GM18519 (cell line): ENCODE measurements around the gene TNXB.

Experiments
- ATAC-seq: cut with Tn5 transposase; IDR thresholded peaks from one replicate; pipeline ENCODE4 v1.9.1; 2021; ENCODE audit warnings: mild to moderate bottlenecking, moderate library complexity; ENCODE audit not compliant: unreplicated experiment, low FRiP score

Gene TNXB, protein sequence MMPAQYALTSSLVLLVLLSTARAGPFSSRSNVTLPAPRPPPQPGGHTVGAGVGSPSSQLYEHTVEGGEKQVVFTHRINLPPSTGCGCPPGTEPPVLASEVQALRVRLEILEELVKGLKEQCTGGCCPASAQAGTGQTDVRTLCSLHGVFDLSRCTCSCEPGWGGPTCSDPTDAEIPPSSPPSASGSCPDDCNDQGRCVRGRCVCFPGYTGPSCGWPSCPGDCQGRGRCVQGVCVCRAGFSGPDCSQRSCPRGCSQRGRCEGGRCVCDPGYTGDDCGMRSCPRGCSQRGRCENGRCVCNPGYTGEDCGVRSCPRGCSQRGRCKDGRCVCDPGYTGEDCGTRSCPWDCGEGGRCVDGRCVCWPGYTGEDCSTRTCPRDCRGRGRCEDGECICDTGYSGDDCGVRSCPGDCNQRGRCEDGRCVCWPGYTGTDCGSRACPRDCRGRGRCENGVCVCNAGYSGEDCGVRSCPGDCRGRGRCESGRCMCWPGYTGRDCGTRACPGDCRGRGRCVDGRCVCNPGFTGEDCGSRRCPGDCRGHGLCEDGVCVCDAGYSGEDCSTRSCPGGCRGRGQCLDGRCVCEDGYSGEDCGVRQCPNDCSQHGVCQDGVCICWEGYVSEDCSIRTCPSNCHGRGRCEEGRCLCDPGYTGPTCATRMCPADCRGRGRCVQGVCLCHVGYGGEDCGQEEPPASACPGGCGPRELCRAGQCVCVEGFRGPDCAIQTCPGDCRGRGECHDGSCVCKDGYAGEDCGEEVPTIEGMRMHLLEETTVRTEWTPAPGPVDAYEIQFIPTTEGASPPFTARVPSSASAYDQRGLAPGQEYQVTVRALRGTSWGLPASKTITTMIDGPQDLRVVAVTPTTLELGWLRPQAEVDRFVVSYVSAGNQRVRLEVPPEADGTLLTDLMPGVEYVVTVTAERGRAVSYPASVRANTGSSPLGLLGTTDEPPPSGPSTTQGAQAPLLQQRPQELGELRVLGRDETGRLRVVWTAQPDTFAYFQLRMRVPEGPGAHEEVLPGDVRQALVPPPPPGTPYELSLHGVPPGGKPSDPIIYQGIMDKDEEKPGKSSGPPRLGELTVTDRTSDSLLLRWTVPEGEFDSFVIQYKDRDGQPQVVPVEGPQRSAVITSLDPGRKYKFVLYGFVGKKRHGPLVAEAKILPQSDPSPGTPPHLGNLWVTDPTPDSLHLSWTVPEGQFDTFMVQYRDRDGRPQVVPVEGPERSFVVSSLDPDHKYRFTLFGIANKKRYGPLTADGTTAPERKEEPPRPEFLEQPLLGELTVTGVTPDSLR (N-terminal part only)

DNA sequence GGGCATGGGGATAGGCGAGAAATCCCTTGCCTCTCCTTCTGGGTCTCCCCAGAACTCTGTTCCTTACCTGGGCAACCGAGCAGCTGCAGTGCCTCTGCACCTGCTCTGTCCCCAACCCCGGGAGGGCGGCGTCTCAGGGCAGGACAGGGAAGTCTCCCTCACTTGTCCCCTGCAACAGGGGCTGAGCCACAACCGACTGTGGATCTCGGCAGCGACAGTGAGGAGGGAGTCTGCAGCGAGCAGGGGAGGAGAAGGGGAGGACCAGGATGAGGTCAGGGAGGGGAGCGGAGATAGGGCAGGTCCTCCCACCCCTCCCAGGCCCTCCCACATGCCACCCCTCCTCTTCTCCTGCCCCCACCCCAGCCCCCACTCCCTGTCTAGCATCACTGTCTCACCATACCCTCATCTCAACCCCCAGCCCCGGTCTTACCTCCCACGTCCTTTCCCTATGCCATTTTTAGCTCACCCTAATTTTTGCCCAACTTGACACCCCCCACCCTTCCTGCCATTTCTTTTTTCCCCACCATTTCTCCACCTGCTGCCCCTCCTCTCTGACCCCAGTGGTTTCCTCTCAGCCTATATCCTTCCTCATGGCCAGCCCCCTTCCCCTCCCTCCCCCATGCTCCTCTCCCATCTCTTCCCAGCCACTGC lies at the start of gene TNXB:
TNXB (minus strand) TSS at position 225 of the 651 bp plus-strand sequence. CDS start 11,140 bp downstream, outside the sequence.
- no peak for ATAC-seq

DNA sequence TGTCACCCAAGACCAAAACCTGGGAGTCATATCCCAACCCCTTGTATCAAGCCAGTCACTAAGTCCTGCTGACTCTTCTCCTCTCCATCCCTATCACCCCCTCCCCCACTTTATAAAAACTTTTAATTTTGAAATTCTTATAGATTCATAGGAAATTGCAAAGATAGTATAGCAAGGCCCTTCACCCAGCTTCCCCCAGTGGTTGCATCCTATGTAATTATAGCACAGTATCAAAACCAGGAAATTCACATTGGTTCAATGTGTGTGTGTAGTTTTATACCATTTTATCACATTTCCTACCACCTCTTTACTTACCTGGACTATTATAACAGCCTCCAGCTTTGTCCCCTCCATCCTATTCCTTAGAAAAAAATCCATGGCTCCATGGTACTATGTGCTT lies 48.9 kb upstream of the TNXB start:
- no peak for ATAC-seq

DNA sequence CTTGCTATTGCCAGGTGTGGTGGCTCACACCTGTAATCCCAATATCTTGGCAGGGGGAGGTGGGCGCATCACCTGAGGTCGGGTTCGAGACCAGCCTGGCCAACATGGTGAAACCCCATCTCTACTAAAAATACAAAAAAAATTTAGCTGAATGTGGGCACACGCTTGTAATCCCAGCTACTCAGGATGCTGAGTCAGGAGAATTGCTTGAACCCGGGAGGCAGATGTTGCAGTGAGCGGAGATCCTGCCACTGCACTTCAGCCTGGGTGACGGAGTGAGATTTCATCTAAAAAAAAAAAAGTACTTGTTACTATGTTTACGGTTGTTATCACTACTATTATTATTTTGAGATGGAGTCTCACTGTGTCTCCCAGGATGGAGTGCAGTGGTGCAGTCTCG lies 47.8 kb upstream of the TNXB start:
- ATAC-seq, result no peak

DNA sequence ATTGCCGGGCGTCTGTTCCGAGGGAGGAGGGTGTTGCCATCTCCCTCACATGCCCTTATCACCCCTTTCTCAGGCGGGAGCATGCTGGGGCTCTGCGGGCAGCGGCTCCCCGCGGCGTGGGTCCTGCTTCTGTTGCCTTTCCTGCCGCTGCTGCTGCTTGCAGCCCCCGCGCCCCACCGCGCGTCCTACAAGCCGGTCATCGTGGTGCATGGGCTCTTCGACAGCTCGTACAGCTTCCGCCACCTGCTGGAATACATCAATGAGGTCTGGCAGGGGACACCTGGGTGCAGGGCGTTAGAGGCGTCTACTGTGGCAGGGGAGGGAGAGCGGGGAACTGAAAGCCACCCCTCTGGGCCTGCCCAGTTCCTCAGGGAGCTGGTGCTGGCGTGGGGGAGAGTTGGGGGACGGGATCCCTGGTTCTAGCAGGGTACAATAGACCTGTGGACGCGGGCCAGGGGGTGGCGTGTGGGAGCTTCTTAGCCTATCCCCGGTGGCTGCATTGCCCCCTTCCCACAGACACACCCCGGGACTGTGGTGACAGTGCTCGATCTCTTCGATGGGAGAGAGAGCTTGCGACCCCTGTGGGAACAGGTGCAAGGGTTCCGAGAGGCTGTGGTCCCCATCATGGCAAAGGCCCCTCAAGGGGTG lies 45.5 kb upstream of the TNXB start:
- no peak for ATAC-seq

DNA sequence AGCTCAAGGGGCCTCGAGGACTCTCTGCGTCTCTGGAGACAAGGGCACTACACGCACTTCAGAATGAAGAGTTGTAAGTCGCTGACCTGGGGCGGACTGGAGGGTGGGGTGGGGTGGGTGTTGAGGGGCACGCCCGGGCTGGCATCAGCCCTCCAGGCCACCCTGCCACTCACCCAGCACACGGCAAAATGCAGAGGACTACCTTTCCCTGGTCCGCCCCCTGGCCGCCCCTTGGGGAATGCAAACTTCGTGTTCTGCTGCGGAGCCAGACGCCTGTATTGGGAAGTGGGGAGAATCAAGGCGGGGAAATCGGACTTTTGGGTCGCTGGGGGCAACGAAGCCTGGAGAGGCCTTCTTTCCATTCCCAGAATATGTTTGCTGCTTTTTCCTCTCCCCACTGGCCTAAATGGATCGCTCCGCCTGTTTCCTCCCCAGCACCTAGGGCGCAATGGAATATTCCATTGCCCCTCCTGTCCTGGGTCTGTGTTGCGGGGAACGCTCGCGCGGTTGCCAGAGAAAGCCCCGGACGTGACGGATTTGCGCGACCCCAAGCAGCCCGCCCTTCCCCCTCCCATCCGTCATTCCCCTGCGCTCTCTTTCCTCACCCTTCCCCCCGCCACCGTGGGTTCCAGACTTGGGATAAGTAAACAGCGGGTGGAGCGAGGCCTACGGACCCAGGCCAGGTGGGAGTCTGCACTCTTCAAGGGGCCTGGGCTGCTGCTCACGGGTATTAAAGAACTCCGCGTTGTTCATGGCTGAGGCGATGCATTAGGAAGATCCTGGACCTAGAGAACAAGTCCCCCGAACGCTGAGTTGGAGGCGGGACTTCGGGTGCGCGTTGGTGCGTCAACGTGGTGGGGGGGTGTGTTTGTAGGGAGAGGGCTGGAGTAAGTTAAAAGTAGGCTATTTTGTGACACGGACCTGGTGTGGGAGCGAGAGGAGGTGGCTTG lies 44.7 kb upstream of the TNXB start, which contains the start of gene PPT2:
PPT2 (plus strand) TSS at position 578 of the 950 bp plus-strand sequence. CDS start 454 bp downstream, outside the sequence.
- ATAC-seq, result no peak

DNA sequence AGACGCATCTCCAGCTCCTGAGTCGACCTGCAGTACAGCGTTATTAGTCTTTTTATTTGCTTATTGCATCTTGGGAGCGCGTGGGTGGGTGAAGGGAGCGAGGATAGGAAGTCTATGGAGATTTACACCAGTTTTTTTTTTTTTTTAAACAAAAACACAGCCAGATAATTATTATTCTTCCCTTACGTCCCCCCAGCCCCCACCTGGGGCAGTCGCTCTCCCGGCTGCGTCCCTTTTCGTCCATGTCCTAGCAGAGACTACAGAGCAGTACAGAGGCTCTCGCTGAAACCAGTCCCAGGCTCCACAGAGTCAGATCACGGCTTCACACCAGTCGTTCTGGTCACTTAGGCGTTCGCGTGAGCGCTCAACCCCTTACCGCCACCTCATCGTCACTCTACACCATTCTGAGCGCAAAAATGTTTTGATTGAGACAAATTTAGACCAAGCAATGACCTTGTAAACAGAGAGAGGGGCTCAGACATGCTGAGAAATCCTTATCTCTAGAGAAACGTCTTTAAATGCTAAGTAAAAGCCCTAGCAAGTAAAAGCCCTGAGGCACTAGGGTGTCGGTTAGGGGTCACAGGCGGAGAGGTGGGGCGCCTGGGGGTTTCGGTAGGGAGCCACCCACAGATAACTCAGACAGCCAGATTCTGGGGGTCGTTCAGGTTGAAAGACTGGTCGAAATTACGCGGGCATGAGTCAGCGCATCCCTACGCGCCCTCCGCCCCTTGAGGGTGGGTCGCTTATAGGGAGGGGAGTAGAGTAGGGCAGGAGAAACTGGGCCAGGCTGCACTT lies 43.8 kb upstream of the TNXB start:
- ATAC-seq, result no peak

DNA sequence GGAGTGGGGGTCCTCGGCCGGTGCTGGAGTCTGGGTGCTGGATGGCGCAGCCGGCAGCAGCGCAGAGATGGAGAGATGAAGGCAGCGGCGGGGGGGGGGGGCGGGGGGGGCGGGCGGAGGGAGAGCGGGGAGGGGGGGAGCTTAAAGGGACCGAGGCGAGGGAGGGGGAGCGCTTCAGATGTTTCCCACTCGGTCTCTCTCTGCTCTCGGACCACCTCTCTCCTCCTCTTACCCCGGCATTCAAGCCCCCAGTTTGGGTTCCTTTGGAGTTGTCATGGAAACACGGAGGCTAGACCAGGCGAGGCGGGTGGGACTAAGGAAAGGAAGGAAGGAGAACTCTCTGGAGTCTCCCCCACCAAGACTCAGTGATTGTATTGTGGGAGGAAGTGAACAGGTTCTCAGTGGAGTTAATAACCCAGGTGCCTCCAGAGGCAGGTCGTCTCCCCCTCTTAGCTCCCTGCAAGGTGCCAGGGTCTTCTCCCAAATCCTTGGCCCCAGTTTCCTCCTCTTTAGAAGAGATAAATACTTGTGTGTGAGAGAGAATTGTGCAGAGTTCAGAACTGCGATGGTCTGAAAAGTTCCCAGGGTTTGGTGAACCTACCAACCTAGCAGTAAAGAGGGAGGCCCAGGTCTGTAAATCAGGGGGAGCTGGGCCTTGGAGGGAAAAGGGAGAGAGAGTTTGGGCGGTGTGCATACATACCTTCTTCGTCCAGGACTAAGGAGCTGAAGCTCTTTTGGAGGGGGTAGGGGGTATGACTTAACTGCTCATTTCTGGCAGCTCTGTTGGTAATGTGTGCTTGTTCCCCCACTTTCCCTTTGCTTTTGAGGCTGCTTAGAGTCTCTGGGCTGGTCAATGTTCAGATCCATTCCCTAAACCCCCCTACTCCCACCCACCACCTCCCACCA lies 43.0 kb upstream of the TNXB start, which contains the start of gene PRRT1:
PRRT1 (minus strand) TSS at position 77 of the 906 bp plus-strand sequence. CDS start 112 bp downstream, outside the sequence.
- no peak for ATAC-seq

DNA sequence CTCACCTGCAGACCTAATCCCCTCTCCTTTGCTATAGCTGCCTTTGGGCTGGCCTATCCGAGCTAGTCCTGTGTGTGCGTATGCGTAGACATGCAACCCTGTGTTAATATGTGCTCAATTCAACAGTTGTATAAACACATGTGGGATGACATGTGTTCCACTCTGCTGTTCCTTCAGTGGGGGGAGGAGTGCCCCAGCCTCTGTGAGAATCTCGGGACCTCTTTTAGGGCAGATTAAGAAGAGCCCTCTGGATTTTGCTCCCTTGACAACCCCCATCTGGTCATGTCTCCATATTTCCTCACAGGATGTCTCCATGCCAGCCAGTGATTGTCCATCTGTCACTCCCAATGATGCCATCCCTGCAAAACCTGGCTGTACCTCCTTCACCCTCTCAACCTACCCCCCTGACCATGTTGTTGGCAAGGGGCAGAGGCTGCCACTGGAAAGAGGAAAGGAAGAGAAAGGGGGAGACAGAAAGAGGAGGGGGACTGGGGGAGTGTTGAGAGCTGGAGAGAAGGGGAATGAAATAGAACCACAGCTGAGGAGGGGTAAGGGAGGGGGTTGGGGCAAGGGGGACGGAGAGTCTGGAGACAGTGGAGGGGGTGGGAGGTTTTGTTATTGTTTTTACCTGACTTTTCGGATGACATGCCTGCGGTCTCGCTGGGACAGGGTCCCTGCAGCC lies 42.2 kb upstream of the TNXB start:
- no peak for ATAC-seq

DNA sequence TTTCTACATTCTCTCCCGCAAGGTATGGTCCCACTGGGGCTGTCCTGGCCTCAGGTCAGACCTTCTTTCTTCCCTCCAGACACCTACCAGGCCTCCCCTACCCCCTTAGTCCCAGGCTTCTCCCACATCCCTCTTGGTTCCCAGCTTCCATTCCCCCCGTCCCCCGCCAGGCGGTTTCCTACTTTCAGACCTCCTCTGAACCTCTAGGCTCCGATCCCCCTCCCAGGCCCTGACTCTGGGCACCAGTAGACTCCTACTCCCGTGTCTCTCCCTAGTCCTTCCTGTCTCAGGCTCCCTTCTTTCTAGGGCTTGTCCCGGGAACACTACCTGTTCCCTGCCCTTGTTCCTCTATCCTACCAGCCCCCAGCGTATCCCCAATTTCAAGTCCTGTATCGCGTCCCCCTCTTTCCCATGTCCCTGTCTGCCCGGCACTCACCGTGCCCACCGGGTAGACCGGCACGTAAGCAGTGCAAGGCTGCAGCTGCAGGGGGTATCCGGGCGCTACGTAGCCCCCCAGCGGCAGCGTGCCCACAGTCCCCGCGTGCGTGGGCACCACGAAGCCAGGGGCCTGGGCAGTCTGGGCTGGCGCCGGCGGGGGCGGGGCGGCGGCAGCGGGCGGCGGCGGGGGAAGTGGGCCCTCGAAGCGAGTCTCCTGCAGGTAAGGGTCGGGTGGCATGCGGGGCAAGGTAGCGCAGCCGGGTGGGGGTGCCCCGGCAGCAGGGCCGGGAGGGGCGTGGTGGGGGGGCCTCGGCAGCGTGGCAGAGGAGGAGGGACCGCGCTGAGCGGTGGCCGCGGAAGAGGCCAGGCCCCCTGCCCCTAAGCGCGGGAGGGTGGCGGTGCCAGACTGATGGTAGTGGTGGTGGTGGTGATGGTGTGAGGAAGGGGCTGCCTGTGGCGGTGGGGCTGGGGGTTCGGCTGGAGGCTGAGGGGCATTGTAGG lies 41.1 kb upstream of the TNXB start:
- ATAC-seq, result no peak

DNA sequence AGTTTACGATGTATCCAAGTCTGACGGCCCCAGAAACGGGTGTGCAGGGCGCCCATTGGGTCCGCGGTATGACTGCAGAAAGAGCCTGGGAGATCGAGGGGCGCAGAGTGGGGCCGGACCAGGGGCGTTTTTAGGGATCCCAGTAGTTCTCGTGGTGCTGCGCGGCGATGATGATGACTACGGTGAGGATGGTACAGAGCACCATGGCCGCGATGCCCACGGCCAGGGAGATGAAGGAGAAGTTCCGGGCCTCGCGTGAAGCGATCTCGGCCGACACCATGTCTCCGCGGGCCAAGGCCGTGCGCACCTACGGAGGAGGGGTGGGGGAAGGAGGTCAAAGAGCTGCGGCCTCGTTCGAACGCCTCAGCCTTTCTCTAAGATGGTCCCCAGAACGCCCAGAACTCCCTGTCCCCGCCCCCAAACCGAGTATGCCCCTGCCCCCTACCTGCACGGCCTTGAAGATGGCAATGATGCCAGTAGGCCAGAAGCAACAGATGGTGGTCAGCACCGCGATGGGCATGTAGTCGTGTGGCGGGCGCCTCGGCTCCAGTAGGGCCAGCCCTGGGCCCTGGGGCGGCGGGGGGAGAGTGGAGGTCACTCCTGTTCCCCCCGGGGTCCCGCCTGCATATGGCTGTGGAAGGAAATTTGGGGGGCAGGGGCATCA lies 40.1 kb upstream of the TNXB start:
- ATAC-seq, result no peak

DNA sequence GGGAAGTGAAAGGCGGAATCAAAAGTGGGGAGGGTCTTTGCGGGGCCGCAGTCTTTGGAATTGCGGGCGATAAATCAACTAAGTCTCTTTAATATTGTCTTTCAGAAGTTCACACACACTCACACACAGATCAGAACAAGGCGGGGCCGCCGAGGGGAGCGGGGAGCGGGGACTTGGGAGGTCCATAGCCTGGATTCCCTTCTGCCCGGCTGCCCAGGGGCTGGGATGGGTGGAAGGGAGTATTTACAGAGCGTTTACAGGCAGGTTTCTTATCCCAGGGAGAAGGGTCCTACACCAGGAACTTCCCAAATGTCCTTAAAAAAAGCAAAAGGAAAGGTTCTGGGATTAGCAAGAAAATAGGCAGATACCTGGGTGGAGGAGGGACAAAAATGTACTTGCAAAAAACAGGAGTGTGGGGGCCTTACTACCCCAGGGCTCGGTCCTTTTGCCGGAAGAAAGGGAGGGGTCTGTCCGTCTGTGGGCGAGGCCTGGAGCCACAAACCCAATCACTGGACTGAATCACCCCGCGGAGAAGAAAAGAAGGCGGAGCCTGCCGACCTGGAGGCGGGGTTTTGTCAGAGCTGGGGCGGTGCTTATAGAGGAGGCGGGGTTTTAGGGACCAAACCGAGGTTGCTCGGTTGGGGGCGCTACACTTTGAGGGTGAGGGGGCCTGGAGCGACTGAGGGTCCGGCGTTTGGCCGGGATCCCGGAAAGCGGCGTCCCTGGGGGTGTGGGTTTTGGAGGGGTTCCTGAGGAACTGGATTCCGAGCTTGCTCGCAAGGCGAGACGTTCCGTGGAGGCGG lies 39.4 kb upstream of the TNXB start:
- ATAC-seq, result no peak

DNA sequence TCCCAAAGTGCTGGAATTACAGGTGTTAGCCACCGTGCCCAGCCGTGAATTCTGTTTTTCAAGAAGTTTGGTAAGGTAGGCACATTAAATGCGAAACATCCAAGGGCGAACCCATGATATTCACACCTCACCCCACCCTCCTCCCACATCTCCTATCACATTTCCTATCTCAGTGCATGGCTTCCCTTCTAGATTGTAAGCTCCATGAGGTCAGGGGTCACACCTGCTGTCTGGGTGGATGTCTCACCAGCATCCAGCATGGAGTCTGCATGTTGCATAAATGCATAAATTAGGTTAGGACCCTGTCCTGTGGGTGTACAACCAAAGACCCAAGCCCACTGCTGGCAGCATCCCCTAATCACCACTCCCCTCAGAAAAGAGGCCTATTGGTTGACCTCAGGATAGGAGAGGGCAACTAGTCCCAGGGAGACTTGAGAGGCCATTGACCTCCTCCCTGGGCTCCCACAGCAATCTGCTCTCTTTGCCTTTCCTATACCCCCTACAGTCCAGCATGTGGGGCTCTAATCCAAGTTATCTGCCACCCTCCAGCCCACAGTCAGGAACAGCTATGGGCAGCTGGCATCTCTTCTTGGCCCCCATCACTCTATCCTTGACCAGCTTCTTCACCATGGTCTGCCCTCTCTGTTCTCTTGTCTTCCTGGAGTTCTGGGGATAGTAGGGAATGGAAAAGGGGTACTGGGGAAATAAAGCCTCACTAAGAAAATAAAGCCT lies 38.4 kb upstream of the TNXB start:
- no peak for ATAC-seq

DNA sequence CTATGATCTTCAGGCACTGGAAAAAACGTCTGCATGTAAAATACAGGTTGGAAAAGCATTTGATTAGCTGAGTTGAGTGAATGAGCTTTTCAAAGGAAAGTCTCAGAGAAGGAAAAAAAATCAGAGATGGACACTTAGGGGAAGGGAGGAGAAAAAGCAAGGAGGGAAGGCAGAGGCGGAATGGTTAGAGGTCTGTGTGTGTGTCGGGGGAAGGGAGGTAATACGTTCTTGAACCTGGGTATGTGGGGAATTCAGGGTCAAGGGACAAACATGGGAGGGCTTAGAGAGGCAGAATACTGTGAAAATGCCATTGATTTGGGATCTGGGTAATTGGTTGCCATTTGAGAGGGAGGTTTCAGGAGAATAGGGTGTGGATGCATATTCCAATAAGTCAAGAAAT lies 37.5 kb upstream of the TNXB start:
- no peak for ATAC-seq
